PFSK-1 (cell line): ENCODE measurements around the gene CDK10.

Source experiments
- FOXP2 ChIP-seq: optimal IDR thresholded peaks from 2 replicates; pipeline ENCODE3; 2011; ENCODE audit warnings: borderline replicate concordance, control low read depth, inconsistent platforms; ENCODE audit not compliant: insufficient read depth; ENCODE audit errors: extremely low read length, extremely low read depth
- POLR2AphosphoS5 ChIP-seq: IDR thresholded peaks from 2 replicates; pipeline ENCODE4 v1.6.1; 2012; ENCODE audit warnings: low read depth, mild to moderate bottlenecking, control low read depth, low read length, moderate library complexity
- REST ChIP-seq, 2 experiments: IDR thresholded peaks; 2 replicates each; pipeline versions ENCODE4 v1.6.1 to v1.8.0; 2011 to 2012; ENCODE audit warnings: low read depth in 2 of 2, low read length in 2 of 2, control low read depth in 1 of 2, inconsistent platforms in 1 of 2, mild to moderate bottlenecking in 1 of 2, moderate library complexity in 1 of 2; ENCODE audit not compliant: insufficient read depth in 1 of 2
- SIN3A ChIP-seq: IDR thresholded peaks from 2 replicates; pipeline ENCODE4 v1.6.1; 2012; ENCODE audit warnings: mild to moderate bottlenecking, low read length, moderate library complexity, borderline replicate concordance; ENCODE audit not compliant: insufficient read depth
- TAF1 ChIP-seq: IDR thresholded peaks from 2 replicates; pipeline ENCODE4 v1.6.1; 2012; ENCODE audit warnings: low read length, control low read depth, borderline replicate concordance; ENCODE audit not compliant: insufficient read depth

- TF ChIP-seq TAF1 (no peak), SIN3A (no peak), FOXP2 (no peak), POLR2AphosphoS5 (no peak), REST (IDR thresholded peaks at IDR 0.05; ENCODE audit: insufficient read depth in 1 of 2, low read depth in 2 of 2, low read length in 2 of 2) (no peak)
These were observed 18.5 kb downstream of the CDK10 start for GRCh38 chr16:89705006-89705405.
